Measurements from ENCODE around the gene FGGY. TPM values are rescaled to one million over a fixed set of nuclear protein-coding genes. Genes with fewer than 3 reads are reported as not detected.

The FGGY gene
- total RNA-seq, 2 experiments from 2014 or later = 8.5 to 9.4 TPM

DNA sequence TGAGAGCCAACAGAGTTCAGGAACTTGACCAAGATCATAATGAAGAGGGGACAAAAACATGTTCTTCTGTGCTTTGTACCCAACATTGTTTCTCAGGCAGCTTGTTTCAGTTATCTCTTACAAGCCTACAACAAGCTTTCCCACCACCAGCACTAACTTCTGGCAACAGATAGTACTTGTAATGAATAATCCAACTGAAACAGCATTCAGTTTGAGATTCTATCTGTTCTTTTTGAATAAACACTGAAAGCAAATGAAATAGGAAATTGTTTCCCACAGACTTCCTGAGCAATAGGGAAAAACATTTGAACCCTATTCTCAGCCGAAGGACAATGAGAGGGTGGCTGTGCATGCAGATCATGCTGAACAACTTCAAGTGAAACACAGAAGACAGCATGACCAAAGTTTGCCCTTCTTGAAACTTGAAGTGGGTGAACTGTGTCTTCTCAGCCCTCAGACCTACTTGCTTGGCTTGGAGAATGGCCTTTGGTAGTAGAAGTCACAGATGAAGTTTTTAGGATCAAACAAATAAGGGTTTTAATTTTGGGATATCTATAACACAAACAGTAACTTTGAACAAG is 506.7 kb downstream of the FGGY start:
- ChIA-PET POLR2A (interaction anchor here (0.7 kb wide), 1 partner anchor 10 kb away, joined by 4 read pairs; no protein-coding TSS in a partner anchor), CTCF (no interaction called here)
- no peak overlapping the region for H3K4me3 Mint-ChIP-seq
- no peak overlapping the region for H3K27ac Mint-ChIP-seq
- peaks cover 15% of the 10 kb centered on the region for H3K27me3 Mint-ChIP-seq (ENCODE audit: low read depth)
- H3K4me1 Mint-ChIP-seq (ENCODE audit: low read depth) = peaks cover 2% of the 10 kb centered on the region
- no peak for ATAC-seq
- H3K36me3 Mint-ChIP-seq (ENCODE audit: low read depth) = no peaks in the 10 kb centered on the region
- no peaks in the 10 kb centered on the region for H3K9me3 Mint-ChIP-seq (ENCODE audit: insufficient read depth)
- no peak for DNase-seq

DNA sequence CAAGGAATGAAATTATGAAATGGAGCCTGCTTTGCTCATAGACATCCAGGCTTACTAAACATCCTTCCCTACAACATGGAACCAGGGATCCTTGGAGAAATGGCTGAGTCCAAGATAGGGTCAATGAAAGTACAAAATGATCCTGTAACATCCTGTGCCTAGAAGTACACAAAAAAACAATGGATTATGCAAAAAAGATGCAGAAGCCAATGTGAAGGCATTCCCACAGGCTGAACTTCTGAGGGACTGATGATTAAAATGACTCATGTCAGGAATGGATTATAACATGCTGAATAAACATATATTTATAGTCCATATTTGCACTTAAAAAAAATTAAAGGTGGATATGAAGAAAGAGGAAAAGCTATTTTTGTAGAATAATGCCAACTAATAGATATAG is 507.4 kb downstream of the FGGY start:
- no peak for ATAC-seq
- Mint-ChIP-seq H3K36me3 (ENCODE audit: low read depth) (no peaks in the 10 kb centered on the region), H3K27ac (no peak overlapping the region), H3K9me3 (ENCODE audit: insufficient read depth) (no peaks in the 10 kb centered on the region), H3K4me1 (ENCODE audit: low read depth) (peaks cover 2% of the 10 kb centered on the region), H3K4me3 (no peak overlapping the region), H3K27me3 (ENCODE audit: low read depth) (peaks cover 22% of the 10 kb centered on the region)
- POLR2A ChIA-PET = no interaction called here
- CTCF ChIA-PET = no interaction called here
- no peak for DNase-seq

DNA sequence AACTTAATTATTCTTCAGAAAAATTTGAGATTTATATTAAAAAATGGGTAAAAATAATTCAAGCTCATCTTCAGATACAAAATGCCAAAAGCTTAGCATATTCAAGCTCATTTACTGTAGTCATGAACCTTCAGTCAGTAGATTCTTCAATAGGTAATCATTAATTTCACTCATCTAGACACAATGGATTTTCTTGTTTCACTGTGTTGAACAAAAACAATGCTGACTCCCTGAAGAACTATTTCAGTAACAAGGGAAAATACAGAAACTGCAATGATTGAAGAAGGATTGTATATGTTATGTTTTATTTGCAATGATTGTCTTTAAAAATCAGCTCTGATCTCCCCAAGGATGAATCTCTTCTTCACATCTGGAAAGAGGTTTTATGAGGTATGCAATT is 508.7 kb downstream of the FGGY start:
- no peak for DNase-seq
- H3K4me1 Mint-ChIP-seq (ENCODE audit: low read depth) = peaks cover 2% of the 10 kb centered on the region
- no peak for ATAC-seq
- H3K27me3 Mint-ChIP-seq (ENCODE audit: low read depth) = peaks cover 25% of the 10 kb centered on the region
- H3K36me3 Mint-ChIP-seq (ENCODE audit: low read depth) = no peaks in the 10 kb centered on the region
- ChIA-PET CTCF (no interaction called here), POLR2A (no interaction called here)
- no peaks in the 10 kb centered on the region for H3K9me3 Mint-ChIP-seq (ENCODE audit: insufficient read depth)
- no peak overlapping the region for H3K27ac Mint-ChIP-seq
- no peak overlapping the region for H3K4me3 Mint-ChIP-seq

Small RNA genes within 50 kb of the gene (microRNA-seq; reads per million reads assigned to microRNA genes)
- not detected for gene MIR4711

Data from activated CD8-positive, alpha-beta T cell treated with anti-CD3 and anti-CD28 coated beads, Interleukin-2, amount 10 ng/mL, durations not matched to agents 7 days and 5 days (primary cell).